Ovary (tissue), 3 donors: ENCODE data around the gene MCU.

Experiments used
- POLR2A ChIP-seq: fragments of 450-650 bp; IDR thresholded peaks from one replicate; pipeline ENCODE4 v1.6.1; 2017; ENCODE audit warnings: antibody characterized with exemption, mild to moderate bottlenecking, moderate library complexity
- TF ChIP-seq, protein P1 (sequence below), 3 donors: fragments of 450-650 bp in 2 of 3; fragments of 200-600 bp in 1 of 3; IDR thresholded peaks; one replicate each; pipeline versions ENCODE4 v1.5.1 to v1.8.0; 2016 to 2022; ENCODE audit warnings: antibody characterized with exemption in 3 of 3, mild to moderate bottlenecking in 1 of 3
- donor health status: DM: no; HTN: no; CAD: no.

DNA sequence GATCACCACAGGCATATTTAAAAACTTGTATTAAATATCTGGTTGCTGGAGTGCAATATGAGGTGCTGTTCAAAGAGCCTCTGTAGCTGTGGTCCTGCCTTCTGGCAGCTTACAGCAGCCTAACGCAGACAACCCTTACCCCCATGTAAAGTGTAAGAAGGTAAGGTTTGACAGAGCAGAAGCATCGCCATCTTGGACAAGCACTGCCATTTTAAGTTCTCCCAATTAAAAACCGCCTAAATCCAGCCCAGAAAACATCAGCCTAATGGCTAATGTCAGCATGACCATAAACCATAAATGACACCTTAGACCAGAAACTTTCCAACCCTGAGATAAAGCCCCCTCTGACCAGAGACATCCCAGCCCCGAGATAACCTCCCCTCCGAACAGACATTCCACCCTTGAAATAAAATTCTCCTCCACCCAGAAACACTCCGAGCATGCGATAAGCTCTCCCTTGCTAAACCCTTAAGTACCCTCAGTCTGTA is 196.3 kb downstream of the MCU start:
- TF ChIP-seq, protein P1, sequence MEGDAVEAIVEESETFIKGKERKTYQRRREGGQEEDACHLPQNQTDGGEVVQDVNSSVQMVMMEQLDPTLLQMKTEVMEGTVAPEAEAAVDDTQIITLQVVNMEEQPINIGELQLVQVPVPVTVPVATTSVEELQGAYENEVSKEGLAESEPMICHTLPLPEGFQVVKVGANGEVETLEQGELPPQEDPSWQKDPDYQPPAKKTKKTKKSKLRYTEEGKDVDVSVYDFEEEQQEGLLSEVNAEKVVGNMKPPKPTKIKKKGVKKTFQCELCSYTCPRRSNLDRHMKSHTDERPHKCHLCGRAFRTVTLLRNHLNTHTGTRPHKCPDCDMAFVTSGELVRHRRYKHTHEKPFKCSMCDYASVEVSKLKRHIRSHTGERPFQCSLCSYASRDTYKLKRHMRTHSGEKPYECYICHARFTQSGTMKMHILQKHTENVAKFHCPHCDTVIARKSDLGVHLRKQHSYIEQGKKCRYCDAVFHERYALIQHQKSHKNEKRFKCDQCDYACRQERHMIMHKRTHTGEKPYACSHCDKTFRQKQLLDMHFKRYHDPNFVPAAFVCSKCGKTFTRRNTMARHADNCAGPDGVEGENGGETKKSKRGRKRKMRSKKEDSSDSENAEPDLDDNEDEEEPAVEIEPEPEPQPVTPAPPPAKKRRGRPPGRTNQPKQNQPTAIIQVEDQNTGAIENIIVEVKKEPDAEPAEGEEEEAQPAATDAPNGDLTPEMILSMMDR (IDR thresholded peaks at IDR 0.05): no peak
- no peak for TF ChIP-seq POLR2A
